GM12872 (cell line): ENCODE data around the gene RMC1.

Source experiments
- TF ChIP-seq, protein P1 (sequence below): IDR thresholded peaks from 3 replicates; pipeline ENCODE4 v1.5.1; 2011; ENCODE audit warnings: low read depth, mild to moderate bottlenecking, low read length, moderate library complexity; ENCODE audit not compliant: insufficient read depth

The RMC1 gene

DNA sequence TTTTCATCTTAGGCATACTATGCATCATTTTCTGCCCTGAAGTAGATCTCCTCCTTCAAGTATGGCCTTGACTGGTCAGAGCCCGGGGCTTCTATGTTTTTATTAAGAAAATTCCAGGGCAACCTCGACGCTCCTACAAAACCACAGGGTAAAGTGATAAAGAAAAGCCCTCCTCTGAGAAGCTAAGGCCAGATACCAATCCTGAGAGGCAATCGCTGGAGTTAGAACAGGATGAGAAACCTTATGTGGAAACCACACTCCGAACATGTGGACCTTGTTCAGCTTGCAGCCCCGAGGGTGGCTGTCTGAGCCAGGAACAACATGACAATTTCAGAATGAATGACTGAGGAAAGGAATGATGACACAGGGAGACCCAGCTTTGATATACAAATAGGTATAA, 35.6 kb downstream of the RMC1 start:
- TF ChIP-seq, protein P1, sequence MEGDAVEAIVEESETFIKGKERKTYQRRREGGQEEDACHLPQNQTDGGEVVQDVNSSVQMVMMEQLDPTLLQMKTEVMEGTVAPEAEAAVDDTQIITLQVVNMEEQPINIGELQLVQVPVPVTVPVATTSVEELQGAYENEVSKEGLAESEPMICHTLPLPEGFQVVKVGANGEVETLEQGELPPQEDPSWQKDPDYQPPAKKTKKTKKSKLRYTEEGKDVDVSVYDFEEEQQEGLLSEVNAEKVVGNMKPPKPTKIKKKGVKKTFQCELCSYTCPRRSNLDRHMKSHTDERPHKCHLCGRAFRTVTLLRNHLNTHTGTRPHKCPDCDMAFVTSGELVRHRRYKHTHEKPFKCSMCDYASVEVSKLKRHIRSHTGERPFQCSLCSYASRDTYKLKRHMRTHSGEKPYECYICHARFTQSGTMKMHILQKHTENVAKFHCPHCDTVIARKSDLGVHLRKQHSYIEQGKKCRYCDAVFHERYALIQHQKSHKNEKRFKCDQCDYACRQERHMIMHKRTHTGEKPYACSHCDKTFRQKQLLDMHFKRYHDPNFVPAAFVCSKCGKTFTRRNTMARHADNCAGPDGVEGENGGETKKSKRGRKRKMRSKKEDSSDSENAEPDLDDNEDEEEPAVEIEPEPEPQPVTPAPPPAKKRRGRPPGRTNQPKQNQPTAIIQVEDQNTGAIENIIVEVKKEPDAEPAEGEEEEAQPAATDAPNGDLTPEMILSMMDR, result no peak

DNA sequence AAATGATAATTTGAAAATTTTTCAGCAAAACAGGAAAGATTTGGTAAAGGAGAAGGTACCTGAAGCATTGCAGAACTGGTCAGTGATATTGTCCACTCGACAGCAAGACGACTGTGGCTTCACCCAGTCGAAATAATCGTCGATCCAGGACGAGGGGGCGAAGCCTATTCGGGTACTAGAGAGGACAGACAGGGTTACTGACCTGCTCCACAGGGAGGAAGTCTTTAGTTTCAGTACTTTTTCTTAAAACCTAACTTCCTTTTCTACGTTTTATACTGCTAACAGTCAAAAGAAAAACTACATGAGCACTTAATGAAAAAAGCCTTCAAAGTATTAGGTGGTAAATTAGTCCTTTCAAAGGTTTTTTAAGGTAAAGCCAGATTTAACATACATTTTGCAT, 36.0 kb downstream of the RMC1 start:
- TF ChIP-seq, protein P1, result no peak

DNA sequence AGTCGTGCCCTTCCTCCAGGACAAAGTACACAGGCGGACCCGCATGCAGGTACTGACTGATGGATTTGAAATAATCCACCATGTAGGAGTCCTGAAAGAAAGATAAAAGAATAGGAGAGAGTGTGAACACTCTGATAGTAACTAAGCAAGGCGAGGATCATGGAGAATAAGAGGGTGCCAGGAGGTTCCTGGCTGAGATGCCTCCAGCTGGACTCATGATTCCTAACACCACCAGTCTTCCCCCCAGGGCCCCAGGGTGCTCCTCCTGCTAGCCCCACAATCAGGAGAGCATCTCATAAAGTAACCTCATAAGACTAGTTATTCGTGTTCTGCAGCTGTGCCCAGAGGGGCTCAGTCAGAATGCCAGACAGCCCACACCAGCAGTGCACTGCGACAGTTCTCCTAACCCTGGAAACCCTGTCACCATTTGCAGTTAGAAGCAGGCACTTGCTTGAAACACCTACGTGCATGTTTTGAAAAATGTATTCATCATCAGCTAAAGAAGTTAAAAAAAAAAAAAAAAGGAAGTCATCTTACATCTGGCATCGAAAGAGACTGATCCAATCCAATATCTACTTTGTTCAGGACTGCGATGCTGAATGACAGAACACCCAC, 36.7 kb downstream of the RMC1 start:
- TF ChIP-seq, protein P1, result no peak

DNA sequence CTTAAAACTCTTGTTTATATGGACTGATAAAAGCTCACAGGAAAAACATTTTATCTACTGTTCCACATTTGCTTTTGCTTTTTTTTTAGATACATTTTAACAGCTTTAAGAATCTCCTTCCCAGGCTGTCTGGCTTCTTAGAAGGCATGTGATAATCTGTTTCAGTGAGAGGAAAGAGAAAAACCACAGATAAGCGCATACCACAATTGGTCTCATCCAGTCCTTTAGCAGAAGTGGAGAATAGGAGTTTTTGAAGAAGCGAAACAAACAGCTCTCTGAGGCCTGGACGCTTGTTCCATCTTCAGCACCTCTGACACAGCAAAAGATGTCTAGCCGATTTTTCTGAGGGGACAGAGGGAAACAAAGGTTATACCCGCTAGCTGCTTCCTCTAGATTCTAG, 37.6 kb downstream of the RMC1 start:
- TF ChIP-seq, protein P1, result no peak

DNA sequence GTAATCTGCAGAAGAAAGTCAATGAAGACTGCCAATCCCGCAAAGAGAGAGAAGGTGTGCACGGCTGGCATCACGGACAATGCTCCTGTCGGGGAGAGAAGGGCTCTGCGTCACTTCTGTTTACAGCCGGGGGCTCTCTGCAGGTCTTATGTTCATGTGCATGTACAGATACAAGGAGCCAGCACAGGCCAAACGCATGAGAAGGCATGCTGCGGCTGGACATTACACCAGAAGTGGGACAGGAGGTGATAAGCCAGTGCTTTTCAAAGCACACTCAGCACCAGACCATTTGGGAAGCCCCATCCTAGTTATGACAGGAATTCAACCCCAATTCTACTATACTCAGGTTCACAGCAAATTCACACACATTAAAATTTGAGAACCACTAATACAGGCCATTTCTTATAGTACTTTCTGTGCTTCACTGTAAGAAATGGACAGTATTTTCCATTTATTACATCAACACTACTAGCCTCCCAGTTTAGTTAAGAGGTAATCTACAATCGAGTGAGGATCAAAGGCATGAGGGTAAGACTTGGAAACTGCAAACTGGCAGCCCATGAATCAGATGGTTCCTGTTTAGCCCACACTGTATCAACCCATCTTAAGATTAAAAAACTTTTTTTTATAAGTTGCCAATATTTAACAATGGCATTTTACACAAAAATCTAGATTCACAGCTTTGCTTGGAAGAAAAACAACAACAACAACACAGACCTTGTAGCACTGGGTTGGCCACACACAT, 38.2 kb downstream of the RMC1 start:
- TF ChIP-seq, protein P1, result no peak

DNA sequence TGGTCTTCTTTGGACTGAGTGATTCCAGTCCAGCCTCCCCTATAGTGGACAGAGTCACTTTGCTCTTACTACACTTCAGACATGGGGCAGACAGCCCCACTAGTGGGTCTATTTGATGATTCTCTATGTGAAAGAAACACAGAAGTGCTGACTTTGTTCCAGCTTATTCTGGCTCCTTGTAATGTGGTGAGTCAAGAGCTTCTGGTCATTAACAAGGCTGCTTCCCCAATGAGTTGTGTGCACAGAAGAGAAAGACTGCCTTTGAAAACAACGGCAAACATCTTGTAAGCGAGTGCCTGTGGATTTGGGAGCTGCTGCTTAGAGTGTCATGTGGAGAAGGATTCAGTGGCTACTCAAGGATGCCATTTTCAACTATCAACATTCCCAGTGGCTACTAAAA, 39.1 kb downstream of the RMC1 start:
- TF ChIP-seq, protein P1, result no peak

DNA sequence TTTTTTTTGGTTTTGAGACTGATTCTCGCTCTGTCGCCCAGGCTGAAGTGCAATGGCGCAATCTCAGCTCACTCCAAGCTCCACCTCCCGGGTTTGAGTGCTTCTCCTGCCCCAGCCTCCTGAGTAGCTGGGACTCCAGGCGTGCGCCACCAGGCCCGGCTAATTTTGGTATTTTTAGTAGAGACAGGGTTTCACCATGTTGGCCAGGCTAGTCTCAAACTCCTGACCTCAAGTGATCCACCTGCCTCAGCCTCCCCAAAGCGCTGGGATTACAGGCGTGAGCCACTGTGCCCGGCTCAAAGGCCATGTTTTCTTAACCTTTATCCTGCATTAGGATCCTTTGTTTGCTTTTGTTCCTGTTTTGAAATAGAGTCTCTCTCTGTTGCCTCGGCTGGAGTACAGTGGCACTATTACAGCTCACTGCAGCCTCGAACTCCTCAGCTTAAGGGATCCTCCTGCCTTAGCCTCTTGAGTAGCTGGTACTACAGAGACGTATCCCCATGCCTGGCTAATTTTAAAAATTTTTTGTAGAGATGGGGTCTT, 42.0 kb downstream of the RMC1 start:
- TF ChIP-seq, protein P1, result no peak
